Fibroblast of peridontal ligament (primary cell): ENCODE data around the gene INPP4A.

Experiments
- DNase-seq: peaks from one replicate; pipeline ENCODE4 v3.0.0-alpha.2; 2010; ENCODE audit errors: extremely low read depth

Gene INPP4A

GRCh38 chr2:98436734-98437133 is 7.9 kb upstream of the INPP4A start:
- DNase-seq = no peak

DNA sequence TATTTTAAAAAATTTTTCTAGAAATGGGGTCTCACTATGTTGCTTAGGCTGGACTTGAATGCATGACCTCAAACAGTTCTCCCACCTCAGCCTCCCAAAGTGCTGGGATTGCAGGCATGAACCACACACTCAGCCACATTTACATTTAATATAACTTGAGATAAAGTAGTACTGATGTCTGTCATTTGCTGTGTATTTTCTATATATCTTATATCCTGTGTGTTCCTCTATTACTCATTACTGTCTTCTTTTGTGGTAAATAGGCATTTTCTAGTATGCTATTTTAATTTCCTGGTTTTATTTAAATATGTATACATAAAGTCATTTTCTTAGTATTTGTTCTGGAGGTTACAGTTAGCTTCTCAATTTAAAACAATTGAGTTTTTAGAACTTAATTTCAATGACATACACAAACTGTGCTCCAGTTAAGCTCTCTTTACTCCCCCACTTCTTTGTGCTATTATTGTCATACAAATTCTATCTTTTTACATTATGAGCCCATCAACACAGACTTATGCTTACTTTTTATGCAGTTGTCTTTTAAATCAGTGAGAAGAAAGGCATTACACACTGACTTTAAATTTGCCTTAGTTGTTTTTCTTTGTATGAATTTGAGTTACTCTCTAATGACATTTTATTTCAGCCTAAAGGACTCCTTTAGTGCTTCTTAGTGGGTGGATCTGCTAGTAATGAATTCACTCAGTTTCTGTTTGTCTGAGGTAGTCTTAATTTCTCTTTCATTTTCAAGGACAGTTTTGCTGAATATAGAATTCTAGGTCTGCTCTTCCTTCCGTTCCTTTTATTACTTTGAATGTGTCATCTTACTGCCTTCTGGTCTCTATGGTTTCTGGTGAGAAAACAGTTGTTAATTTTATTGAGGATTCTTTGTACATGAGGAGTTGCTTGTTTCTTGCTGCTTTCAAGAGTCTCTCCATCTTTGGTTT is 6.2 kb upstream of the INPP4A start:
- no peak for DNase-seq

- no peak for DNase-seq
Measured at GRCh38 chr2:98441706-98442450, 2.8 kb upstream of the INPP4A start.

- DNase-seq = no peak
Measured at GRCh38 chr2:98442488-98442887, 2.2 kb upstream of the INPP4A start.

DNA sequence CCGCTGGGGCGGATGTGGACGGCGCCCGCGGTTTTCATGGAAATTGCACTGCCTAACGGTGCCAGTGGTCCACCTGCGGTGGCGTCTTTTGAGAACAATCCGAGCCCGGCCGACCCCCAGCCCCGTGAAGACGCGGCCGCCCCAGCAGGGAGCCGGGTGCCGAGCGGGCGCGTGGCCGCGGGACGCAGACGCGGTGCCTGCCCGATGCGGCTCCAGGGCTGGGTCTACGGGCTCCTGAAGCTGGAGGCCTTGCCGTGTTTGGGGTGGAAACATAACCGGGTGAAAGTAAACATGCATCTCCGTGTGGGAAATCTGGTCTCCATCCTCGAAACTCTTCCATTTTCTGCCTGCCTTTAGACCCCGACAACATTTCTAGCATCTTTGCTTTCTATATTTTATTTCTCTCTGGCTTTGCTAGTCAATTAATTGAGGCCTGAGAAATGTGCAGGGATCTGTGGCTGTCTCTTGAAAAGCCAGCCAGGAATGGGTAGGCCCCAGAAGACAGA is 572 bp downstream of the INPP4A start:
- DNase-seq = peak; percentile 33

- no peak for DNase-seq
Measured at GRCh38 chr2:98445683-98446581, 1.3 kb downstream of the INPP4A start.

- no peak for DNase-seq
Measured at GRCh38 chr2:98446850-98447249, 2.2 kb downstream of the INPP4A start.

DNA sequence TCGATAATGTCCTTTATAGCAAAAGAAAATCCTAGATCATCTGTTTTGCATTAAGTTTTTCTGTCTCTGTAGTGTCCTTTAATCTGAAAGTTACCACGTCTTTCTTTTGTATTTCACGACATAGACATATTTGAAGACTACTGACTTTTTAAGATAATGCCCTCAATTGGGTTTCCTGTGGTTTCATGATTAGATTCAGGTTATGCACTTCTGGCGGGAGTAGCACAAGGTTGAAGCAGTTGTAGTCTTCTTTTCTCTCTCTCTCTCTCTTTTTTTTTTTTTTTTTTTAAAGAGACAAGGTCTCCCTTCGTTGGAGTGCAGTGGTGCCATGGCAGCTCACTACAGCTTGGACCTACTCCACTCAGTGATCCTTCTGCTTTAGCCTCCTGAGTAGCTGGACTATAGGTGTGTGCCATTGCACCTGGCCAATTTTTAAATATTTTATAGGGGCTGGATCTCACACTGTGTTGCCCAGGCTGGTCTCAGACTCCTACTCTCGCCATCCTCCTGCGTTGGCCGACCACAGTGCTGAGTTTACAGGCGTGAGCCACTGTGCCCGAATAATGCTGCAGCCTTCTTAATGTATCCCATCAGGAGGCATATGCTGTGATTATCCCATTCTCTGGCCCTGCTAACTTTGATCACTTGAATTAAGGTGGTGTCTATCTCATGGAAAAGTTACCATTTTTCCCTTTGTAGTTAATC is 3.9 kb downstream of the INPP4A start:
- DNase-seq = no peak

DNA sequence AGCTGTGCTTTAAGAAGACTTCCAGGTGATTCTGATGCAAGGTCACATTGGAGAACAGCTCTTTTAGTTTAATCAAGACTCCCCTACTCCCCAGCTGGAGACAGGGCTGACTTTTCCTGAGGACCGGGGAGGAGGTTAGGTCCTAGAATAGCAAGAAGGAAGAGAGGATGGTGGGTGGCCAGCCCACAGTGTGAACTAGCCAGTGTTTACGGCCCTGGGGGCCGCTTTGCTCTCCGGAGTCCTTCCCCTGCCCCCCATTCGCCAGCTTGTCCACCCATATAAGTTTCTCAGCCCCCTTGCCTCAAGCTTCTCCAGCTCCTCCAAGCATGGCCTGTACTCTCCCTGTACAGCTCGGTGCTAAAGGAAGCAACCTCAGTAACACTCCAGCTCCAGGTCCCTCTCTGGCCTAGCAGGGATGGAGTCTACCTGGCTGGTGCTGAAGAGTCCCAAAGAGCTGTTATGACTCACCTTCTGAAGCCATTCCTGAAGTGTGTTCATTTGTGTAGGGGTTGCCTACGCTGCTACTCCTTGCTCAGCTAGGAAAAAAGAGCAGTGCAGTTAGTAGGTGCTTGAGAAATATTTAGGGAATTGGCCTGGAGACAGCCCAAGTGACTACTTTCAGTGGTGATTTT is 7.9 kb downstream of the INPP4A start:
- DNase-seq = no peak

DNA sequence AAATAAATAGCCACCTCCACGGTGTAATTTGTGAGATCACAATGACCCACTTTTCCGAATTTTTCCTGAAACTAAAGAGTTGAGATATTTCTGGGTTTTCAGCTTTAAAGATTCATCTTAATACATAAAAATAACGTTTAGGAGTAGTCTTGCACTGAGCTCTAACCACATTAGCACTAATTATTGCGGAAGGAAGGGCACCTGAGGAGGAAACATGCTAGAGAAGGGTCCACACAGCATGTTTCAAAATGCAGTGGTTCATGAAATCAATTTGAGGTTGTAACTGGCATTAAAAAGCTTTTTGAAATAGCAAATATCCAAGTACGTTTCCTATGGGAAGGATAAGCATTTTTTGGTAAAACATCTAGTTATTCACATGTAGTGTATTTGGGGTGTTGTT is 8.4 kb downstream of the INPP4A start:
- no peak for DNase-seq

DNA sequence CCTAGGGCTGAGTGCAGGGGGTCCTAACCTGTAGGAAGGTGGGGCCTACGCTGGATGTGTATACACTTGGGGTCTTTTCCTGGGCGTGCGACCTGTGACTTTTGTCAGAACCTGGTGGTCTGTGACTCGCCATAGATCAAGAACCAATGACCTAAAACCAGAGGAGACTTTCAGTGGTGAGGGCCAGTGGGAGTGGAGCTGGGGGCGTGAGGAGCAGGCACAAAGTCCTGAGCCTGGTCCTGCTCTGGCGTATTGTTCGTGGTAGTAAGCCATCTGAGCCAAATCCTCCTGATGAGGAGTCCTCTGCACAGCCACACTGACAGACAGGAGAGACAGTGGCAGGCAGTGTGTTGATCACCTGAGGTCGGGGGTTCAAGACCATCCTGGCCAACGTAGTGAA is 8.9 kb downstream of the INPP4A start:
- no peak for DNase-seq

DNA sequence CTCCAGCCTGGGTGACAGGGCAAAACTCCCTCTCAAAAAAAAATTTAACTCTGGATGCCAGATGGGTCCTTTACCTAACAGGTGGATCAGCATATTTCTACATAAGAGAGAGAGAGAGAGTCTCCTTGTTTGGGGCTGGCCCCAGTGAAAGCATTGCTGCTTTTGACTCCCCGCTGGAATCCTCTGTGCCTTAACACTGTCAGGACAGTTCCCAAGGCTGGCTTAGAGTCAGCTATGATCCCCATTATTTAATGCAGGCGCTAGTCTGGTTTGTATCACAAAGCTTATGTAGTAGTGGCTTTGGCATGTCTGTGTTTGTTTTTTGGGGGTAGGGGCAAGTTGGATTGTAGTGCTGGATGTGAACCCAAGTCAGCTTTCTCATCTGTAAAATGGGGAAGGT is 9.4 kb downstream of the INPP4A start:
- DNase-seq = no peak

DNA sequence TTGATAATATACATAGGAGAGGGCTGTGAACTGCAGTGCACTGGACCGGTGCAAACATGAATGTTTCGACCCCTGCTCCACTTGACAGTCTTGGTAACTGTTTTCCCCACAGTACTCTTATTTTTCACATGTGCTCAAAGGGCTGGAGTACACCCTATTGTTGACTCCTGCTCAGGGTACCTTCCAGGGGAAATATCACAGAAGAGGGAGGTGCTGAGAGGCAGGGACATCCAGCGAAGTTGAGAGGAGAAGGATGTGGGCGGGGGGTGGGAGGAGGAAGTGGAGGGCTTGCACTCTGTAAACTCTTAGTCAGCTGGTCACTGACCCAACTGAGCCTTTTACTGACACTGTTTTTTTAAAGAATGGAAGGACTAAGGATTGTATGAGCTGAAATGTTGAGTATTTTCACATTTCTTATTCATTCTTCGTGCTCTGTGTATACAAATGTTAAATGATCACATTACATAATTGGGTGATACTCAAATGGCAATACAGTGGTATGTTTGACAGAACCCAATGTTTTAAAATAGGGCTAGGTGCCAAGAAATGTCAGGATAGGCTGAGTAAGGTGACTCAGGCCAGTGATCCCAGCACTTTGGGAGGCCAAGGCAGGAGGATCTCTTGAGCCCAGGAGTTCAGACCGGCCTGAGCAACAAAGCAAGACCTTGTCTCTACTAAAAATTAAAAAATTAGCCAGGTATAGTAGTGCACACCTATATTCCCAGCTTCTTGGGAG is 10.0 kb downstream of the INPP4A start:
- DNase-seq = peak; percentile 48

GRCh38 chr2:98455494-98455976 is 10.9 kb downstream of the INPP4A start:
- DNase-seq = peak; percentile 57

DNA sequence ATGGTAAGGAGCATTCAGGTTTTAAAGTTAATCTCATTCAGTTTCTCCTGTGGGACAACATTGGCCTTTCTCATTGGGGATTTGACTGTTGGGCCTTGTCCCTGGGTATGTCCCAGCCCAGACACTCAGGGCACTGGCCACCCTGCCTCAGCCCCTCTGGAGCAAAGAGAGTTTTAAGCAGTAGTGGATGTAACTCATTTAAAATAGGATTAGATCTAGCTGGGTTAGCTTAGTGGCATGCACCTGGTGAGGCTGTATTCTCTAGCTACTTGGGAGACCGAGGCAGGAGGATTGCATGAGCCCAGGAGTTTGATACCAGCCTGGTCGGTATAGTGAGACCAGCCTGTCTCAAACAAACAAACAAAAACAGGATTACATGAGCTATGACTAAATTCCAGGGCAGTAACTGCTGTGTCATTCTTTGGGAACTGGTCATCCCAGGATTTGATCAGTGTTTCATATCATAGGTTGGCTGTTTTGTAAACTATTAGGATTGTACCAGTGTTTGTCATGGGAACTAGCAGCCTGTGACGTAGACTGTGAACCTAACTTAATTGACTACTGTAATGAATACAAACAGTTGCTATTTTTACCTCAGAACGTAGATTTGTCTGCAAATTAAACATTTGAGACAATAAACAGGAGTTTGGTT is 12.5 kb downstream of the INPP4A start:
- peak; percentile 91 for DNase-seq

DNA sequence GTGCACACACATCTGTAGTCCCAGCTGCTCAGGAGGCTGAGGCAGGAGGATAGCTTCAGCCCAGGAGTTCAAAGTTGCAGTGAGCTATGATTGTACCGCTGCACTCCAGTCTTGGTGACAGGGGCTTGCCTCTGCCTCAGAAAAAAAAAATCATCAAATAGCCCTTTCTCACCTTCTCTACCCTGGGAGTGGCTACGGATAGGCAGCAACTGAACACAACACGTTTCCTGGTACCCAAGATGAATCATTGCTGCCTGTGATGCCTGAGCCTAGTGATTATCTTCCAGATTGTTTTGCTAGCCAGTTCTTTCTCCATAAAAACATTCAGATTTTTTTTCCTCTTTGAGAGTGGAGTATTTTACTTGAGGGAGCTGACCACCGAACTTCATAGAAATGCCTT is 13.5 kb downstream of the INPP4A start:
- no peak for DNase-seq

DNA sequence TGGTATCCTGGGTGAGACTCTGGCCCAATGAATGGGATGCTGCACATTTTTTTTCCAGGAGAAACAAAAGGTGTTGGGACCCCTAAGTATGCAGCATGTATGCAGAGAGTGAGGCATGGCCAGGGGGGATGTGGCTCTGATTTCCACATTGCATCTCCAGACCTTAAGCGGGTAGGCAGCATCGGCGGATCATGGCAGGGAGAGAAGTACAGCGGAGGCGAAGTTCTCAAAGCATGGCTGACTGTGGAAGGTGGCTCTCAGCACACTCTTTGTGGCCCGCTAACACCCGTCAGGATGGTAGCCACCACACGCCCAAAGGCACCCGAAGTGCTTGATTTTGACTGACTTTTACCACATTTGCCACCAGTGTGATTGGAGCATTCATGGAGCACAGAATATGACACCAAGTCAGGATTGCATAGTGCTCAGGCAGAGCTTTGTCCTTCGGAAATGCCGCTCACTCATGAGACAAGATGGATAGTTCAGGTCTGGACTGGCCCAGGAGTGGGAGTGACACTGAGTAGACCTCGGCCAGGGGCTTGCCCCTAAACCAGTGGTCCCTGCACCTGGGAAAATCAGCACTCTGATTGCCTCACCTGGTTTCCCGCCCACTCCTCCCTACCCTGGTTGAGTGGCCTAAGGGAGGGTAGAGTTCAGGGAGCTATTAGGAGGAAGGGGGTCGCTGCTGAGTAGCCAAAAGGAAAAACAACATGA is 14.2 kb downstream of the INPP4A start:
- no peak for DNase-seq

DNA sequence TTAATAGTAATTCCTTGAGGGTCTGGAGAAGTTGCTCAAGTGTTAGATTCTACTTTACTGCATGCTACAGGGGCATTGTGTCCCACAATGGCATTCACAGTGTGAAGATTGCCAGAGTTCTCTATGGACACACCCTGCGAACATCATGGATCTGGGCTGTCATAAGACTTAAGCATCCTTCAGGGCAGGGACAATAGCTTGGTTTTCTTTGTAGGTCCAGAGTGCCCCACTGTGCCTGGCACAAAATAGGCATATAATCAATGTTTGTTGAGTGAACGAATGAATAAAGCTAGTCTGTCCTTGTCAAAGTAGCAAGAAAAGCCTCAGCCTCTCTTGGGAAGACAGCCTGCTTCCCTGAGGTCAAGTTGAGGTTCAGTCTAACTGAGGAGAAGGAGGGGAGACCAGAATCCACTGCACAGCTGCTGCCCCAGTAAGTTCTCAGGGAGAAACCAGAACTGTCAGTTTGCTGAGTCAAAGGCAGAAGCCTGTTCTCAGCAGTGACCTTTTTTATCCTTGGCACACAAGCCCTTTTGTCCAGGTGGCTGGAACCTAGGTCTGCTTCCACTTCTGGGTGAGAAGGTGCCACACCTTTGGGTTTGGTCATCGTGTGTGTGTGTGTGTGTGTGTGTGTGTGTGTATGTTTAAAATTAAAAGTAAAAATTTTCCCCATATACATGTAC is 15.0 kb downstream of the INPP4A start:
- DNase-seq = no peak
